Kidney epithelial cell (primary cell): ENCODE measurements around the gene ITPRID2. TPM values are rescaled to one million over a fixed set of nuclear protein-coding genes. Genes with fewer than 3 reads are reported as not detected.

Experiments
- DNase-seq: peaks from one replicate; pipeline ENCODE4 v3.0.0-alpha.2; 2010; ENCODE audit warnings: low read depth
- H3K27me3 ChIP-seq: 2 replicates; pipeline ENCODE4 v1.6.0; 2011; ENCODE audit warnings: low read length; ENCODE audit not compliant: control insufficient read depth, insufficient read depth
- H3K36me3 ChIP-seq: 2 replicates; pipeline ENCODE4 v1.5.1; 2011; ENCODE audit warnings: low read length; ENCODE audit not compliant: control insufficient read depth, insufficient read depth
- H3K4me3 ChIP-seq: 2 replicates; pipeline ENCODE4 v1.5.1; 2011; ENCODE audit warnings: low read depth, mild to moderate bottlenecking, control low read depth, low read length
- CTCF ChIP-seq: IDR thresholded peaks from 2 replicates; pipeline ENCODE4 v1.5.1; 2011; ENCODE audit warnings: mild to moderate bottlenecking, moderate library complexity, low read length, control low read depth, inconsistent platforms; ENCODE audit not compliant: insufficient read depth, poor library complexity, severe bottlenecking
- total RNA-seq: library from RNA; depleted of rRNA; stranded (reverse); fragments of >200 nt; gene quantifications from 2 replicates; pipeline ENCODE4 v1.2.3, GENCODE V29; 2015

ITPRID2 gene
- total RNA-seq, 1 donor from 2014 or later: 60.2 TPM

- TF ChIP-seq CTCF: no peak
- no peak for DNase-seq
- no peaks in the 10 kb centered on the region for H3K36me3 ChIP-seq
- no peaks in the 10 kb centered on the region for H3K27me3 ChIP-seq
- no peak overlapping the region for H3K4me3 ChIP-seq
These were observed 81.1 kb downstream of the ITPRID2 start for GRCh38 chr2:181972431-181973170.

- Histone ChIP-seq H3K36me3 (no peaks in the 10 kb centered on the region), H3K4me3 (no peak overlapping the region), H3K27me3 (no peaks in the 10 kb centered on the region)
- TF ChIP-seq CTCF: no peak
- DNase-seq: no peak
These were observed 81.7 kb downstream of the ITPRID2 start for GRCh38 chr2:181973171-181973783.

GRCh38 chr2:181977661-181978350 lies 86.3 kb downstream of the ITPRID2 start:
- Histone ChIP-seq H3K27me3 (no peaks in the 10 kb centered on the region), H3K4me3 (no peak overlapping the region), H3K36me3 (no peaks in the 10 kb centered on the region)
- DNase-seq: peak; percentile 23
- no peak for TF ChIP-seq CTCF

- no peak for DNase-seq
- TF ChIP-seq CTCF: no peak
- no peaks in the 10 kb centered on the region for H3K36me3 ChIP-seq
These were observed 87.0 kb downstream of the ITPRID2 start for GRCh38 chr2:181978351-181979150.

More at GRCh38 chr2:181978351-181979150, 87.0 kb downstream of the ITPRID2 start:
- Histone ChIP-seq H3K4me3 (no peak overlapping the region), H3K27me3 (no peaks in the 10 kb centered on the region)

Other genes with a start within 250 kb of the ITPRID2 start
- gene CERKL, start 234.6 kb upstream of the ITPRID2 start, total RNA-seq: 0.07 and 0.17 TPM in 2 replicates
- gene NEUROD1, start 211.2 kb upstream of the ITPRID2 start, total RNA-seq: not detected in 2 replicates
- gene PPP1R1C, start 94.1 kb downstream of the ITPRID2 start, total RNA-seq: 2.1 and 4.9 TPM in 2 replicates